IPS DF 4.7 (cell line): ENCODE measurements around the gene SERPINC1.
"Not testable (repeated sequence)": the region's sequence is repeated elsewhere in the genome, so short reads cannot be mapped to it uniquely, and the experiment has no call there.

ENCODE experiments used
- DNase-seq: peaks from one replicate; pipeline ENCODE4 v3.0.0-alpha.2; 2013; ENCODE audit warnings: low spot score; ENCODE audit errors: extremely low read depth

SERPINC1 gene

DNA sequence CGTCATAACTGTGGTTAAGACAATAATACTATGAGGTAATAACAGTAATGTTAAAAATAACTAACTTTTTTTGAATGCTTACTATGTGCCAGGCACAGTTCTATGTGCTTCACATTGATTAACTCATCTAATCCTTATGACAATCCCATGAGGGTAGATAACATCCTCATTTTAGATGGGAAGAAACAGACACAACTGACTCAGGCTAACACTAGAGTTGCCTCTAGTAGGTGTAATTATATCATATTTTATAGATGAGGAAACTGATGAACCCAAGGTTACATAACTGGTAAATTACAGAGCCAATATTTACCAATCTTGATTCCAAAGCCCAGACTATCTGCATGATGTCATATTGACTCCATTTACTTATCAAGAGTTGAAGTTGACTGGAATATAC, 23.5 kb downstream of the SERPINC1 start:
- DNase-seq: no peak

DNA sequence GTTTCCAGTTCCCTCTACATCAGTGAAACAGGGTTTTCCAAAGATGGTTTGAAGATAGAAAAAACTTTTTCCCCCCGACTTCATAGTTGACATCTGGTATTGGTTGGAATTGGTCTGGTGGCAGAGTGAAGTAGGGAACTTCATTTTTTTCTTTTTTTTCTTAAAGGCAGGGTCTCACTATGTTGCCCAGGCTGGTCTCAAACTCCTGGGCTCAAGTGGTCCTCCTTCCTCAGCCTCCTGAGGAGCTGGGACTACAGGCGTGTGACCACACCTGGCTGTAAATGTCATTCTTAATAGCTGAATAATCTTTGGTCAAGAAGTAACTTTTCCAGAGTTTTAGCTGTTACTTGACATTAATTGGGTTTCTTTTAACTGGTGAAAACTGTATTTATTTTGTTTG, 27.2 kb downstream of the SERPINC1 start:
- DNase-seq: no peak

DNA sequence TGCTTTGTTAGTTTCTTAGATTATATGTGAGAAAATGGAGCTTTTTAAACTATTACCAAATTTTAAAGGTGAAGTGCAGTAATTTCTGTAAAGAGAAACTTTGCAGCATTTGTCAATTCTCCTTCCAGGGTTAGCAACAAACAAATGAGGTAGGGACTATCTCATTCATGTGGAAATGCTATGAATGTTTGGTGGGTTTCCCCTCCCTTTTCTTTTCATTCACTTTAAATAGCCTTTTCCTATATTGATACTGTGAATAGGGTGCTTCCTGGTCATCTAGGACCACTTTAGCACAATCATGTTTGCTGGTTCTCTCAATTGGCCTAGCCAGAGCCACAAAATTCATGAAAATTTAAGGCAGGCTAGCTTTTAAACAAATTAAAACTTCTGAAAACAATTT, 28.4 kb downstream of the SERPINC1 start:
- no peak for DNase-seq

DNA sequence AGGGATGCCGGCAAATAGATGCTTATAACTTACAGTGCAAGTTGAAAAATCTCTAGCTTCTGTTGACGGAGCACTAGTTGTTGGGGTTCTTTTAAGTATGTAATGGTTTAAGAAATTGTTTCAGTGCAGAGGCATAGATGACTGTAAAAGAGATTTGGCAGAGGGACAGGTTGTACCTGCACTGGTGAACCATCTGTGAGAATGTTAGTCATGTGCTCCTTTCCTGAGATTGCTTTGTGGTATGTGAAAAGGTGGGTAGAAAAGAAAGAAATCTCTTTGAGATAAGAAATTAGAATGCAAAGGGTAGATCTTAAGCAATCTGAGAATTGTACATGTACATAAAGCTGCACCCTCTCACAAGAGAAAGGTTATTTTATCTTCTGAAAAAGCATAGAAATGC, 29.5 kb downstream of the SERPINC1 start:
- DNase-seq: no peak

DNA sequence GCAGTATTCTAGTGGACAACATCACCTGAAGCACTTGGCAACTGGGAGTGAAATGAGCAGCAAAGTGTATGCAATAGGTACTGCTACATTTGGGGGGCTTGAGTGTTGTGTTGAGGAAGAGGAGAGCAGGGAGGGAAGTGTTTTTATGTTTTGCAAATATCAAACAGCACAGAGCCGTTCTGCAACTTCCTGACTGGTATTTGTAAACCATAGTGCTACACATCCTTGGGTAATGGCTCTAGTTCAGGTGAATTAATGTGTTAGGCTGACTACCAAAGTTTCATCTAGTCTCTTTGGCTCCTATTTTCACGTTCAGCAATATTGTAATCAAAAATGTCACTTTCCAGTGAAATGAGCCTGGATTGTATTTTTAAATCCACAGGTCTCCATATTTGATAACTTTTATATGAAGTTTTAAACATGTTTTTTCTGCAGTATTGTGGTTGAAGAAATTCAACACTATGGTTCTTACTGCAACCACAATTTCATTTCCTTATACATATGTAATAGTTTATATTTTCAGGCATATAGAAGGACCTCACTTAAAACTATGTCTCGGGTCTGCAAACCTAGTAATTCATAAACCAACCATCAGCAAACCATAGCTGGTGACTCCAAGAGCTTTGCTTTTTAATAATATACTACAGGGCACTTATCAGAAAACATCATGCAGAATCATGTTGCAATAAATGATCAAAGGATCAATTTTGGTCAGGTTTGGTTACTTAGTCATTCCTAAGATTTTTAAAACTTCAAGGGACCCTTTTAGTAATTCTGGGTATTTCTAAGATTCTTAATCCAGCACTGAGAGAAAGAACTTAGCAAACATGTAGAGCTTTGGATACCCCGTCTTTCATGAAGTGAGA, 30.1 kb downstream of the SERPINC1 start:
- DNase-seq: no peak

DNA sequence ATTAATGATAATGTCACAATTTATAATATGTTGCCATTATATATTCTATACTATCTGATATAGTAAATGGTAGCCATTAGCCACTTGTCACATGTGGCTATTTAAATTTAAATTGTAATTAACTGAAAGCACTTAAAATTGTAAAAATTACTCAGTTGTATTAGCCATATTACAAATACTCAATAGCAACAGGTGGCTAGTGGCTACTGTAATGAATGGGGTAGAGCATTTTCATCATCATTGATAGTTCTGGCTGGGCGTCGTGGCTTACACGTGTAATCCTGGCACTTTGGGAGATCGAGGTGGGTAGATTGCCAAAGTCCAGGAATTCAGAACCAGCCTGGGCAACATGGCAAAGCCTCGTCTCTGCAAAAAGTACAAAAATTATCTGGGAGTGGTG, 32.4 kb downstream of the SERPINC1 start:
- no peak for DNase-seq

DNA sequence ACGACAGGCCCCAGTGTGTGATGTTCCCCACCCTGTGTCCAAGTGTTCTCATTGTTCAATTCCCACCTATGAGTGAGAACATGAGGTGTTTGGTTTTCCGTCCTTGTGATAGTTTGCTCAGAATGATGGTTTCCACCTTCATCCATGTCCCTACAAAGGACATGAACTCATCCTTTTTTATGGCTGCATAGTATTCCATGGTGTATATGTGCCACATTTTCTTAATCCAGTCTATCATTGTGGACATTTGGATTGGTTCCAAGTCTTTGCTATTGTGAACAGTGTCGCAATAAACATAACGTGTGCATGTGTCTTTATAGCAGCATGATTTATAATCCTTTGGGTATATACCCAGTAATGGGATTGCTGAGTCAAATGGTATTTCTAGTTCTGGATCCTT, 36.0 kb downstream of the SERPINC1 start:
- not testable (repeated sequence) for DNase-seq

DNA sequence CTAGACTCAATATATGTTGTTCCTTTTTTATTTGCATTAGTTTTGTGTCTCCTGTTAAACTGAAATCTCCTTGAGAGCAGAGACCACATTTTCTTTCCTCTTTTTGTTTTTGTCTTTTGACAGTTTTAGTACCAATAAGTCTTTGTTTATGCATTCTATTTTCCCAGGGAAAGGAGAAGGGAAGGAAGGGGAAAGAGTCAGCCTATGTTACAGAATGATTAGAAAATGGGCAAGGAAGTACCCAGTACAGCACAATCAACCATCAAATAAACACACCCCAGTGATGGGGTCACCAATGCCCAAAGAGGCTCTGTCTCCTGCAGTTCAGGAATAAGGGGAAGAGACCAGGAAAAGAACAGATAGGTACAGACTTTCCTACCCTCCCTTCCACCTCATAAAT, 38.9 kb downstream of the SERPINC1 start:
- DNase-seq: no peak

DNA sequence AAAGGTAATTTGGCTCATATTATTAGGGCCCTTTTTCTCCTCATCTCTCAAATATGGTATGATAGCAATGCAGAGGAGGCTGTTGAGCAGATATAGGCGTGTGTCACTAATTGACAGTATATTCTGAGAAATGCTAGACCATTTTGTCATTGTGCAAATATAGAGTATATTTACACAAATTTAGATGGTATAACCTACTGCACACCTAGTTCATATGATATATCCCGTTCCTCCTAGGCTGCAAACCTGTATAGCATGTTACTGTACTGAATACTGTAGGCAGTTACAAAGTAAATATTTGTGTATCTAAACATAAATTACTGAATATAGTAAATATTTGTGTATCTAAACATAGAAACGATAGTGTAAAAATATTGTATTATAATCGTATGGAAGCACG, 40.4 kb downstream of the SERPINC1 start:
- DNase-seq: no peak

DNA sequence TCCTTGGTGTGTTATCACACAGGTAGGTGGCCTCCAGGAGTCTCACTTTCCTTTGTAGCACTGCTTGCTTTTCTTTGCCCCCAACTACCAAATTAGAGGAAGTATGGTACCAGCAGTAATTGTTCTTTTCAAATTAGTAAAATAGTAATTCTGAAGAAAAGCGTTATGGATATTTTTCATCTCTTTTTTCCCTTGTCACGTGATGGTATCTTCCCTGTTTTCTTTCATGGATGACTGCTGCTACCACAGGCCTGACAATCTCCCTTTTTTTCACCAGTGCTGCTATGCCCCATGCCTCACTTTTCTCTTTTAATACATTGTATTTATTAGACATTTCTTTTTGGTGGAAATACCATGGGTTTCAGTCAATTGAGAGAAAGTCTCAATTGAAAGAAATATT, 45.6 kb downstream of the SERPINC1 start:
- DNase-seq: no peak

DNA sequence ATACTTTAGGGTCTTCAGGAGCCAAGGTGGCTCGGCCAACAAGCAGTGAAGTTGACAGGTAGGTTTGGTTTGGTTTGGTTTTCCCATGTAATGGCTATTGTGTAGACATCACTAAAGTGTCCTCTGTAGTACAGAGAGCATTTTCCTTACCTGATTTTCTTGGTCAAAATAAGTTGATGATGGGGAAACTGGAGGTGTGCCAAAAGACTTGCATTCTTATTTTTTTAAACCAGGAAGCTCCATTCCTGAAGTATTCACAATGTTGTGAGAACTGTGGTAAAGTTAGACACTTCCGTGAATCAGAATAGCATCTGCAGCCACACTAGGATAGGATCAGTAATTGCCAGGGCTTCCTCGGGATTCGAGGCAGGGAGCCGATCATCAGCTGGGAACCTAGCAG, 46.0 kb downstream of the SERPINC1 start:
- no peak for DNase-seq

DNA sequence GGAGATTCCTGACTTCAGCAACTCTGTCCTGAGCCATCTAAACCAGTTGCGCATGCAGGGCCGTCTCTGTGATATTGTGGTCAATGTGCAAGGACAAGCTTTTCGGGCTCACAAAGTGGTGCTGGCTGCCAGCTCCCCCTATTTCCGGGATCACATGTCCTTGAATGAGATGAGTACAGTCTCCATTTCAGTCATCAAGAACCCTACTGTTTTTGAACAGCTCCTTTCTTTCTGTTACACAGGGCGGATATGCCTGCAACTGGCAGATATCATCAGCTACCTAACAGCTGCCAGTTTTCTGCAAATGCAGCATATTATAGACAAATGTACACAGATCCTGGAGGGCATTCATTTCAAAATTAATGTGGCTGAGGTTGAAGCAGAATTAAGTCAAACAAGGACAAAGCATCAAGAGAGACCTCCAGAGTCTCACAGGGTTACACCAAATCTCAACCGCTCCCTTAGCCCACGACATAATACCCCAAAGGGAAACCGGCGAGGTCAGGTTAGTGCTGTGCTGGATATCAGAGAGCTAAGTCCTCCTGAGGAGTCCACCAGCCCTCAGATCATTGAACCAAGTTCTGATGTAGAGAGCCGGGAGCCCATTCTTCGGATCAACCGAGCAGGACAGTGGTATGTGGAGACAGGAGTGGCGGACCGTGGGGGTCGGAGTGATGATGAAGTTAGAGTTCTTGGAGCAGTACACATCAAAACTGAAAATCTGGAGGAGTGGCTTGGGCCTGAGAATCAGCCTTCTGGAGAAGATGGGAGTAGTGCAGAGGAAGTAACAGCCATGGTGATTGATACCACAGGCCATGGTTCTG, 46.7 kb downstream of the SERPINC1 start:
- DNase-seq: no peak

DNA sequence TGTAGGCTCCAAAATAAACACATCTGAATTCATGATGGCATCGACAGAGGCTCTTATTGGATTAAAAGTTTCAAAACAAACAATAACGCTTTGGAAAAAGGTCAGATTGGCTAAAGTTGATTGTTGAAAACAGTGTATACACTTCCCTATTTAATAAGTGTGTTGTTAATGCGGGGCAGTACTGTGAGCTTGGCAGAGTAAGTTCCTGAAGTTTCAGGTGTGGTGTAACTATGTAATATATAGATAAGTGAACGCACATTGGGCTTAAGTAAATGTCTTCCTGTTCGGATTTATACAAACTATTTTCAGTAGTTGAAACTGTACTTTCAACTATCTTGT, 48.1 kb downstream of the SERPINC1 start:
- no peak for DNase-seq

DNA sequence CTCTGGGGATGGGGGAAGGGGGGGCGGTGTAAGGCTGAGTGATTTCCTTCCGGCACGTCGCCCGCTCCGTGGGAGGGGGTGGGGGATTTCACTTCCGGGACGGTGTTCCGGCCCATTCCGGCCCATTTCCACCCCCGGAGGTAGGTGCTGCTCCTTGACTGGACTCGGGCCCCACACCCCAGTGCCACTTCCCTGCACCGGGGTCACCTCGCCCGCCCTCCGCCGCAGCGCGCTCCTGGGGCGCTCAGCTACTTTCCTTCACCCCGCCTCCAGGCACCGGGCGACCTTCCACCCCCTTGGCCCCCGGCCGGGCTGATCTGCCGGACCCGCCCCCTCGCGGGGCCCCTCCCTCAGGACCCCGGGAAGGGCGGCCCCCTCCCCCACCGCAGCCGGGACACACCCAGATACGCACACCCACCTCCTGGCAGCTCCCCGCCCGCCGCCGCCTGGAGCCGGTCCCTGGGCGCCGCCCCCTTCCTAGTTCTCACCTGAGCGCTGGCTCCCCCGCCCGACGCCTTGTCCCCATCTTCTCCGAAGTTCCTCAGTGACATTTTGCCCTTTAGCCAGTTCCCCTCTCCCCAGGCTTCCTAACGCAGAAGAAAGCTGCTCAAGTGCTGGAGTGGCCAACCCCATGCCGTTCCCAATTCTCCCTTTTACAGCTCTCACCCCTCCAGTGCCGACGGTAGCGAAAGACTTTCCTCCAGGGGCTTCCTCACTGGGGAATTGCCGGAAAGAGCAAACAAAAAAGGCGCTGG, 48.7 kb downstream of the SERPINC1 start, which contains the start of gene ZBTB37:
Gene ZBTB37 (plus strand): TSS at position 115 of the 755 bp plus-strand sequence. CDS start 1,846 bp downstream, outside the sequence.
- DNase-seq: no peak

DNA sequence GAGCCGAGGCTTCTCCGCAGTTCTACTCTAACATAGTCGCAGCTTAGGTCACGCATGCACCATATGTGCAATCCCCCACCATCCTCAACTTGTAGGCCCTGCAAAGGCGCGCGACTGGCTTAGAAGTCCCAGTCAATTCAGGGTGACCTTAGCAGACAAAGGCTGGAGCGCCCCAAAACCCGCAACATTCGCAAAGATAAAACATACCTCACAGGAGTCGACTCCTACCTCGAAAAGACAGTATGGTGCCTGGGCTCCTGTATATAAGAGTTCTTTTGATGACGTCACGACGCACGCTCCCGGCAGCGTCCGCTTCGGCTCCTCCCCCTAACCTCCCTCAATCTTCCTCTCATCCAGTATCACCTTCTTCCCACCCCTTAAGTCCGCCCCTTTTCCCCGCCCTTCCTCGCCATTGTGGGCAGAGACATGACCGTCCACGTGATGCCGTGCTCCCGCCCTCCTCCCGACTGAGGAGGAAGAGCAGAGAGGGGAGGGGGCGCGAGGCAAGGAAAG, 49.3 kb downstream of the SERPINC1 start, which contains the start of gene GAS5:
Gene GAS5 (minus strand): TSS at position 237 of the 513 bp plus-strand sequence.
- DNase-seq: no peak

DNA sequence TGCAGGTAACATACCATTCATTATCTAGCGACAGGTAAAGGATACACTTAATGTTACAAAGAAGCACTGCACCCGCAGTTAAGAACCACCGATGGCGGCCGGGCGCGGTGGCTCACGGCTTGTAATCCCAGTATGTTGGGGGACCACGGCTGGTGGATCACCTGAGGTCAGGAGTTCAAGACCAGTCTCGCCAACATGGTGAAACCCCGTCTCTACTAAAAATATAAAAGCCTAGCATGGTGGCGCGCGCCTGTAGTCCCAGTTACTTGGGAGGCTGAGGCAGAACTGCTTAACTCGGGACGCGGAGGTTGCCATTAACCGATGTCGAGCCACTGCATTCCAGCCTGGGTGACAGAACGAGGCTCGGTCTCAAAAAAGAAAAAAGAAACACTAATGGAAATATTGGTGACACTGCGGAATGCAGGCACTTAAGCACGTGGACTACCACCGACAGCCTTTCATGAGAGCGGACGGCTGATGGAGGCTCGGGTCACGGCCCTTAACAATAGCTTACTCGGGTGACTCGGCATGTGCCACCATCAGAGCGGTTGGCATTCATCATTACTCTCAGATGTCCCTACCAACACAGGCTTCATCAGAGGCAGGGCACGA, 49.9 kb downstream of the SERPINC1 start:
- no peak for DNase-seq

DNA sequence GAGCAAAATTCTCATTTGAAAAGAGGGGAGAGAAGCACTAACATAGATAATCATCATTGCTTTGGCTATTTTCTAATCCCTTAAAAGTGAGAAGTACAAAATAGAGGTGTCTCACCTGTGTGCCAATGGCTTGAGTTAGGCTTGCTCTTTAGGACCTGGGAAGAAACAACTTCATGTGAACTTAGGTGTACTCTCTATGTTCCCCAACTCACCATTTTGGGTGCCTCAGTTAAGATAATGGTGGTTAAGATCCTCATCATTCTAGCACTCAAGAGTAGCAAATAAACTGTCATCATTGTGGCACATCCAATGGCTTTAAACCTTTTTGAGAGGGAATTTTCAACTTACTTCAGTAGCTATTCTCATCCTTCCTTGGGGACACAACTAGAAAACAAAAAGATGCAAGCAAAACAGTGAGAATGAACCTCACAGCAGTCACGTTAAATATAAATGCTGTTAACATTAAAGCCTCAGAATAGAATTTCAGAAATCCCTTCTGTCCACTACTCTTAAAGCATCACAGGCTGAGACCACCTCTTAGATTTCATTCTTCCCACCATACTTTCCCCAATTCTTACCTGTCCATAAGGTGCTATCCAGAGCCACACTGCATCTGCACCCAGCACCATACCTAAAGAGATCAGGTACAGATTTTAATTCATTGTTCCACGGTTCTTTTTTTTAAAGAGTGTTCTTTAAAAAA, 50.6 kb downstream of the SERPINC1 start:
- no peak for DNase-seq

DNA sequence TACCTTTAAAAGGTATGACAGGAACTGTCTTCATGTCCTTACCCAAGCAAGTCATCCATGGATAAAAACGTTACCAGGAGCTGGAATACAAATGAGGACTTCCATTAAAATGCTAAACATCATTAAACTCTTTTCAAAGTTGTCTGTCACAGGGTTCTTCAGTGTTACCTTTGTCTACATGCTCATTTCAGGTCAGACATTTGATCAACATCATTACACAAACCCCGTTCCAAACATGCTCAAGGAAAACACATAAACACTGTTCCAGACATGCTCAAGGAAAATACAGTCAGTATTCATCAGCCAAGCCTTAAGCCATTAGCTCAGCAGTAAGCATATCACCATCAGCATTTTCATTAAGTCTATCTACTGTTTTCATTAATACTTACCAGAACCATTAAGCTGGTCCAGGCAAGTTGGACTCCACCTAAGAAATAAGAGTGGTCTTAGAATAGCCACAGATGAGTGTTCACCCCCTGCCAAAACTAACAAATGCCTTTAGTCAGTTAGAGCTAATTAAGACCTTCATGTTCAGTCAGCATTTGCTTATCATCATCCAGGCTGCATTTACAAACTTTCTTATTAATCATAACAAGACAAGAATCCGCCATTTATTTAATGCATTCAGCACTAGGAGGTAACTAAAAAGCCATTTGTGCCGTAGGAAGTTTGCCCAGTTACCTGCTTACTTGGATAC, 51.5 kb downstream of the SERPINC1 start:
- no peak for DNase-seq

DNA sequence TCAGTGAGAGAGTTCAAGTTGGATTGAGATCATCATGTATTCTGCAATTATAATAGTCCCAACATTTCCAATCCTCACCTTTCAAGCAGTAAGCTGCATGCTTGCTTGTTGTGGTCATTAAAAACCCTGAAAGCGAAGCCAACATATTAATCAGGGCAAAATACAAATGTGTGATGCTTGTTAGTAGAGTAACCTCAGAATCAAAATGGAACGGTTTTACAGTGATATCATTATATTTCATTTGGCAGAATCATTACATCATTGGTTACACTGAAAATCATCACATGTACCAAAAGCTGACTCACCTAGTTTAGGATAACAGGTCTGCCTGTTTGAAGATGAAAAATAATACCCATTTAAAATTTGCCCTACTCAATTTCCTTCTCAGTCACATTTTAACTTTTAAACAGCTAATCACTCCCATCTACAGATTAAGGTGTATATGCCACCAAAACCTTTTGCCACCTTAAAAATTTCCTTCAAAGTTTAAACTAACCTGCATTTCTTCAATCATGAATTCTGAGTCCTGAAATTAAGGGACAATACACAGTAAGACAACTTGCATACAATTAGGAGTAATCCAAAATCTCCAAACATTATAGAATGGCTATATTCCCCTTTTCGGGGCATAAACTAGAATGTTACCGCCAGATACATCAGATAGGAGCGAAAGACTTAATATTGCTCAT, 52.8 kb downstream of the SERPINC1 start:
- no peak for DNase-seq
